Lower leg skin (tissue), 3 donors: Measurements from ENCODE around the gene FOXD1.

Source experiments
- POLR2A ChIP-seq, 2 donors: fragments of 450-650 bp; IDR thresholded peaks; one replicate each; pipeline ENCODE4 v1.6.1; 2016 to 2017; ENCODE audit warnings: antibody characterized with exemption in 2 of 2, mild to moderate bottlenecking in 1 of 2, moderate library complexity in 1 of 2
- TF ChIP-seq, protein P1 (sequence below), 3 donors: fragments of 450-650 bp; IDR thresholded peaks; one replicate each; pipeline ENCODE4 v1.5.1; 2016; ENCODE audit warnings: antibody characterized with exemption in 3 of 3, mild to moderate bottlenecking in 3 of 3, moderate library complexity in 2 of 3

- TF ChIP-seq, protein P1, sequence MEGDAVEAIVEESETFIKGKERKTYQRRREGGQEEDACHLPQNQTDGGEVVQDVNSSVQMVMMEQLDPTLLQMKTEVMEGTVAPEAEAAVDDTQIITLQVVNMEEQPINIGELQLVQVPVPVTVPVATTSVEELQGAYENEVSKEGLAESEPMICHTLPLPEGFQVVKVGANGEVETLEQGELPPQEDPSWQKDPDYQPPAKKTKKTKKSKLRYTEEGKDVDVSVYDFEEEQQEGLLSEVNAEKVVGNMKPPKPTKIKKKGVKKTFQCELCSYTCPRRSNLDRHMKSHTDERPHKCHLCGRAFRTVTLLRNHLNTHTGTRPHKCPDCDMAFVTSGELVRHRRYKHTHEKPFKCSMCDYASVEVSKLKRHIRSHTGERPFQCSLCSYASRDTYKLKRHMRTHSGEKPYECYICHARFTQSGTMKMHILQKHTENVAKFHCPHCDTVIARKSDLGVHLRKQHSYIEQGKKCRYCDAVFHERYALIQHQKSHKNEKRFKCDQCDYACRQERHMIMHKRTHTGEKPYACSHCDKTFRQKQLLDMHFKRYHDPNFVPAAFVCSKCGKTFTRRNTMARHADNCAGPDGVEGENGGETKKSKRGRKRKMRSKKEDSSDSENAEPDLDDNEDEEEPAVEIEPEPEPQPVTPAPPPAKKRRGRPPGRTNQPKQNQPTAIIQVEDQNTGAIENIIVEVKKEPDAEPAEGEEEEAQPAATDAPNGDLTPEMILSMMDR (IDR thresholded peaks at IDR 0.05), result no peak
- no peak for TF ChIP-seq POLR2A (IDR thresholded peaks at IDR 0.05)
Observed at GRCh38 chr5:73422164-73422563, 26.4 kb downstream of the FOXD1 start.
